NK-92 (cell line): ENCODE data around the gene GPHB5.
"Not testable (repeated sequence)": the region's sequence is repeated elsewhere in the genome, so short reads cannot be mapped to it uniquely, and the experiment has no call there.

Experiments
- DNase-seq: peaks from one replicate; lab custom pipeline; 2025; ENCODE audit not compliant: unreplicated experiment; lab: John Stamatoyannopoulos, UW

Gene GPHB5, protein sequence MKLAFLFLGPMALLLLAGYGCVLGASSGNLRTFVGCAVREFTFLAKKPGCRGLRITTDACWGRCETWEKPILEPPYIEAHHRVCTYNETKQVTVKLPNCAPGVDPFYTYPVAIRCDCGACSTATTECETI

DNA sequence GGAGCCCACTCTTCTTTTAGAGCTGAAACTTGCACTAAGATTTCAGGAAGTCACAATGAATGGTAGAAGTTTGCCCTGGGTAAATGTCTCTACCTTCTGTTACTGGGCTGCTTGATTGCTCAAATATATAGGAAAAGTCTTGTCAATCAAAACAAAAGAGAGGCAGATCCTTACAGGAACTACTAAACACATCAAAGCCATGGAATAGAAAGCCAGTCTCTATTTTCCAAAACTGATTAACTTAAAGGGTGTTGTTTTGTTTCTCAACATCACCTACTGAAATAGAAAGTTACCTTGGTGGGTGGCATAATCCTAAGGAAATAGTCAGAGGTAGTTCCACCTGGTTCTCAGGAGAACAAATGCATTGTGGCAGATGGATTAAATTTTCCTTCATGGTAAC lies at the start of gene GPHB5:
GPHB5 (minus strand) TSS at position 101 of the 400 bp plus-strand sequence. CDS start 1,086 bp downstream, outside the sequence.
- no peak for DNase-seq

DNA sequence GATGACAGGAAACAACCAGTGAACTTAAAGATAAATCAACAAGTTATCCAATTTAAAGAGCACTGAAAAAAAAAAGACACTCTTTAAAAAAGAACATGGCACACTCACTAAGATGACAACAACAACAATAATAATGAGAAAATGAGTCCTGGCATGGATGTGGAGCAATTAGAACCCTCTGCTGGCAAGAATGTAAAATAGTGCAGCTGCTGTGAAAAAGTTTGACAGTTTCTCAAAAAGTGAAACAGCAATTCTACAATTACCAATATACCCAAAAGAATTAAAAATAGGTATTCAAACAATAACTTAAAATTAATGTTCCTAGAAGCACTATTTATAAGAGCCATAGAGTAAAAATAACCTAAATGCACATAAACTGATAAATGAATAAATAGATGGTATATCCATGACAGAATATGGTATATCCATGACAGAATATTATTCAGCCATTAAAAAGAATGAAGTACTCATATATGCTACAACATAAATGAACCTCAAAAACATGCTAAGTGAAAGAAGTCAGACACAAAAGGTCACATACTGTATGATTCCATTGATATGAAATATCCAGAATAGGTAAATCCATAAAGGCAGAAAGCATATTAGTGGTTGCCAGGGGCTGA lies 49.1 kb upstream of the GPHB5 start:
- no peak for DNase-seq

DNA sequence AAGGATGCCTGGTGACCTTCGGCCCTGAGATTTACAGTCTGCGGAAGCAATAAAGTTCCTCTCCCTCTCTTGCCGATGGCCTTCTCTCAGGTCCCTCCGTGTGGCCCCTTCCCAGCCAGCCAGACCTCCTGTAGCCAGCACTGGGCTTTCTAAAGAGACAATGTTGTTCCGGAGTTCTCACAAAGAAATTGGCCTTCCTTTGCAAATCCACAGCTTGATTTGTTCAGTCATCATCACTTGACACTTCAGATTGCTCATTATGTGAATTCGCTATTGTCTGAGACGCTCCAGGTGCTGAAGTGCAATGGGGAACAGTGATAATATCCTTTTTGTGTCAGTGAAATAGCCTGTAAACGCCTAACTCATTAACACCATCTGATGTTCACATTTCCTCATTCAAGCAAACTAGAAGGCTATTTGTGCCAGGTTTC lies 43.7 kb upstream of the GPHB5 start:
- DNase-seq = no peak

DNA sequence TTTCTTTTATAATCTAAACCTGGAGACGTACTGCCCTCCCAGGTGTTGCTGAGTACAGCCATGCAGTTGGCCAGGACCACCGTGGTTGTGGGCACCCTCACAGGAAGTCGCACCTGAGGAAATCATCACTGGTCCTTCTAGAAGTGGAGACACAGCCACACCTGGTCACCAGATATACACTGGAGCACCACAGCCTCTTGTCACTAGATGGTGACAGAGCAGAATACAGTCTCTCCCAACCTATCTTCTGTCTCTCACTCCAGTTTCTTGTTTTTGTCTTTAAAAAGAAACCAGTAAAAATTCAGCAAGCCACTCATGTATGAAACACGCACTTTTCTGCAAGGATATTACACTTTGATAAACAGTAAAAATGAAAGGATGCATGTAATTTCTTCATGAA lies 43.1 kb upstream of the GPHB5 start:
- no peak for DNase-seq

DNA sequence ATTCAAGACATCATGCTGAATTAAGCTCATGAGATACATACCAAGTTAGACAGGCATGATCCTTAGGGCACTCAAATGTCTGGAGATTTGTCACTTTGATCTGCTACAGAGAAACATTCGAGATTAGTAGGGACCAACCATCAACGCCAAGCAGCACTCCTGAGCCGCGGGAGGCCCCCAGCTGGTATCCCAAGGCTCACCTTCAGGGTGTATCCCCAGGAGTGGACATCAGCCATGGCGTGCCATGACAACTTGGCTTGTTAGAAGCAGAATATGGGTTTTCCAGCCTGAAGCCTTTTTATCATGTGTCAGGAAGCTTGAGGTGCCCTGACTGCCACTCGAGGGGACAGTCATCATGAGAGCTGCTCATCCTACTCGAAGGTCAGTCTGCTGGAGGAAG lies 39.1 kb upstream of the GPHB5 start:
- DNase-seq = no peak

DNA sequence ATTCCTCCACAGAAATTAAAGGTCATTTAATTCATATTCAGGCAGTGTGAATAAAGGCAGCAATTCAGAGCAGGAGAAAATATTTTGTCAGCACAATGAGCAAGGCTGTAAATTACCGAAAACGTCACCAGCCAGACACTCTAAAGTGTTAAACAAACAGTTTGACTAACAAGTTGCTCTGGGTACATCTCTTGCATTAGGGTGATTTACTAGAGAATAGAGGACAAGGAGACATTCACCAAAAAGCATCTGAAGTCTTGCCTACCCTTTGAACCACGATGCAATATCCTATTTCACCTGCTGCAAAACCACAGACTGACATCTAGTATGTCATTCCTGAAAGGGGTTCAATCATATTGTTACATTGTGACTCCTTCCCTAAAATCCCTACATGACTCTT lies 27.1 kb upstream of the GPHB5 start:
- no peak for DNase-seq

DNA sequence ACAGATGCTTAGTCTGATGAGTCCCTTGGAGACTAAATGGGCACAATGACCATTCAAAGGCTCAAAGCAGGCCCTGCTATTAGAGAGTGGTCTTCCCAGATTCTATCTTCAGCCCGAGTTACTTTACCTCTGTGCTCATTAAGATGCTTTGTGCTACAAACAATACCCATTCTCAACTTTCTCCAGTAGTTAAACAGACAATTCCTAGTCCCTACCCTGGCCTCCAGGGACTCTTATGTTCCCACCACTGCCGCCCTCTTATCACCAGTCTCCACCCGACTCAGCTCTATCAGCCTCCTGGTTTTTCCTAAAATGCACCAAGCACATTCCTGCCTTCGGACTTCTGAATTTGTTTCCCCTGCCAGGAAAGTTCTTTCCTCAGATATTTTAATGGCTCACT lies 25.6 kb upstream of the GPHB5 start:
- DNase-seq = no peak

DNA sequence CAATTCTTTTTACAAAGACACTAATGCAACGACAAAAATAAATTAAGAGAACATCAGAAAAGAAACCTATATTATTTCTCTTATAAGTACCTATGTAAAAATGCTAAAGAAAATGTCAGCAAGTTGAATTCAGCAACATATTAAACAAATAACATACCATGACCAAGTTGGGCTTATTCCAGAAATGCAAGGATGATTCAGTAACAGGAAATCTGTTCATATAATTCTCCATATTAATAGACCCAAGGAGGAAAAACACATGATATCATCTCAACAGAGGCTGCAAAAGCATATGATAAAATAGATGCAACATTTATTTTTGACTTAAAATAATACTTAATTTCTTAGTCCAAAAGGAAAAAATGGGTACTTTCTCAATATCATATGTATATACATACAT lies 25.1 kb upstream of the GPHB5 start:
- no peak for DNase-seq

DNA sequence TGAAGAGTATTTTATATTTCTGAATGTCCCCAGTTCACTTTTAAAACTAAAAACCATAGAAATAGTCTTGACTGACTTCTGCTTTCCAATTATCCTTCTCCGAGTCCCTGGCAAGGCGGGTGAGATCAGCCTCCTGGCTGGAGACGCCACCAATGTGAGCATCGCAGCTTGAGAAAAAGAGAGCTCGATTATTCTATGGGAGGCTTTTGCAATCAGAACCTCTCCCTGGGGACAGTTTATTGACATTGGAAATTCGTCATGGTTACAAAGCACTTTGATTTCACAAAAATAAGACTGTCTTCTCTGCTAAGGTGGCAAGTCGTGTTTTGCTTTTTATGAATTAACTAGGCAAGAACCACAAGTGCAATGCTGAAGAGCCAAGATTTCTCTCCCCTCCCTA lies 23.6 kb upstream of the GPHB5 start:
- DNase-seq = no peak

DNA sequence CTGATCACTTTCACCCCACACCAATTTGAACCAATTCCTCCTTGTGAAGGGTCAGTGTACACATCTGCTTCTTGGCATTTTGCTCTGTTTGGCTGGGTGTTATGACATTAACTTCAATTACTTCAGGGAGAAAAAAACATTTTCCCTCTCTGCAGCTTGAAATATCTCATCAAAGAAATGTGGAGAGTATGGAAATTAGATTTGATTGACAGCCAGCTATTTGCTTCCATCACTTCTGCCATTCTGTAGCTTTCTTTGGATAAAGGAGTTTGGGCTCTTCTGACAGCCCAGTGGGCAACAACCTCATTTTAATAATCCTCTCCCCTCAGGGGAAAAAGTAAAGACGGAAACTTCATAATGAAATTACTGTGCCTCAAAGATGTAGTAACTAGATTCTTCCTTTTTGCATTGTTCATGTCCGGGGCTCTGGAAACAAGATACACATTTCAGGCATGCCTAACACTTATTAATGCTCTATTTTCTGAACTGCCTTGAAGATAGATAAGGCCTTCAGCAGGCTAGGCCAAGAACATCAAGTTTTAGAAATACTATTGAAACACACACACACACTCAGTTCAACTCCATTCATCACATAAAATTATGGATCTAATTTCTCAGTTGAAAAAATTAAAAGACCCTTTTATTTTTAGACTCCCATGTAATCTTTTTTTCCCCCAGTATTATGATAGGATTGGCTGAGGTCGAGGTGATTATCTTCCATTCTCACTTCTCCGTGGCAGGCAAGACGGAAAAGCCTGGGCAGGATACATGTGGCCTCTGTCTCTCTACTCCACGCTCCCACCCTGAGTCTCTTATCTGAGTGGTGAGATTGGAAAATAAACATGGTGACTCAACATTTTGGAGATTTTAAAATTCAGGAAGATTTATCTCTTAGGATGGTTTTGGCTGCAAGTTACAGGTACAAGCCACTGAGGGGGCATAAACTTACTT lies 10.3 kb upstream of the GPHB5 start:
- no peak for DNase-seq

DNA sequence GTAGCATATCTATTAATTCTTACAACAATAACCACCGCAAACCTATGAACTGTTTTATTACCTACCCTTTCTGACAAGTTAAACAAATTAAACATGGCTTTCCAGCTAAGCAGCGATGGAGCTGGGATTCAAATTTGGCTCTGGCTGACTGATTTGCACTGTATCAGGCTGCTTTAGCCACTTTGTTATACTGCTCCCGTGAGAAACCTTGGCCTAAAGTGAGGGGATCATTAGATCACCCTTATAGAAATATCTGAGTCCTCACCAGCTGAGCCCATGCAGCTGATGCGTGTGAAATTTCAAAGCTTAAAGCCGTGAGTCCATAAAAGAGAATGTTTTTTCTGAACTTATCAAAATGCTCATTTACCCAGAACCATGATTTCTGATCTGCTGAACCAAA lies 8.1 kb upstream of the GPHB5 start:
- no peak for DNase-seq

DNA sequence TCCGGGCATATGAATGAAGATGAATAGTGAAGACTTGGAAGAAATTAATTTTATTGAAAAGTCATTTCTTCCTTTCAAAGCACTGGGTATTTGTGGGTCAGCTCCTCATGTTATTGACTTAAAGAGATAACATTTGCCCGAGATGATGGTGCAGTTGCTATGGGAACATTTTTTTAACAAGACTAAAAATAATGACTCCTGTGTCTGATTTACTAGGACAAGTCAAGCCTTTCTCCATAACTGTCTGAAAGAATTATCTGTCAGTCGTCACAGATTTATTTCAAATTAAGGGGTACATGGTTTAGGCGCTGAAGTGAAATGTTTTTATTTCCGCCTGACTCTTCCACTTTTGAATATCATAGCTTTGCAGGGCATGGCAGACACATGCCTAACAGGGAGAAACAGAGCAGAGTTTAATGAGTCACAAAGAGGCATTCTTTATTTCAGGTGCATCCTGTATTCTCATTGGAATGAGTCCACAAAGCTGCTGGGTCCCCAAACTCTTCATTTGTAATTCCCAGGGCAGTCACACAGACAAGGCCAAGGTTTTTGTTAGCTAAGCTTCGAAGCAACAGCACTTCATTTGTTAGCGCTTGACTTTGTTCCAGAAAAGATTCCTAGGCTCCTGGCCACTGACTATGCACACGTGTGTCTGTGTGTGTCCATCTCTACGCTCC lies 4.3 kb upstream of the GPHB5 start:
- no peak for DNase-seq

DNA sequence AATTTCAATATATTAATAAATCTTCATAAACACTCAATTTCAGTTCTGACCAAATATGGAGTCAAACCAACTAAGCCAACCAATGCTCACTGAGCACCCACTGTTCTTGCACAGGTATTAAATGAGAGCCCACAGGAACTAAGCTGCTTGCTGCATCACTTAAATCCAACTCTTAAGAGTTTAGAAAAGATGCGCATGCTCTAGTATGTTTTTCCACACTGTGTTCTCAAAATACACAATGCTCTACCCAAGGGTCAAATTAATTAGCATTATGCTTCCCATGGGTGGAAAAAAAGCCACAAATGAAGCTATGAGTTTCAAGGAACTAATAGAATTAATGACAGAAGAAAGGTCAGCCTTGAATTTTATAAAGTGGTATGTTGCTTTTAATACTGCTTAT lies 3.7 kb upstream of the GPHB5 start:
- no peak for DNase-seq

DNA sequence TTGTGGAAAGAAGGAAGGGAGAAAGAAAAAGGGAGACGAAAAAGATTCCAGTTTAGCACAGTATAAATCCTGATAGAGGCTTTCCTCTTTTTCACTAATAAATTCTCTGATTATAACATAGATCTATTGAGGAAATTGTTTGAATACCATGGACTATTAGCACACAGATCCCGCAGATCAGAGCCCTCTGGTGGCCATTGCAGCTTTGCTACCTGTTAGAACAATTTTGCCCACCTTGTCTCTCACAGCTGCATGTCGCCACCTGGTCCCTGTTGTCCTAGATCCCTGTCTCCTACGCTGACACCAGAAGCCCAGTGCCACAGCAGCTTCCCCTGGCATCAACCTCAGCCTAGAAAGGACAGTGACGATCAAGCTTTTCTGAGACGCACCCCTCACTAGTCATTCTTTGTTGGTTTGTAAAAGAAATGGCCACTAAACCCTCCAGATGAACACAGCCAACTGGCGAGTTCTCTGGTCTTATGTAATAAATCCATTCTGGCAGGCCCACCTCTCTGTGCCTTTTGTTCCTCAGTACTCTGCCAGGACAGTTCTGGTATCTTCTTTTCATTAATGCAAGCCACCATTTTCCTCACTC lies 9.9 kb downstream of the GPHB5 start:
- DNase-seq = no peak

DNA sequence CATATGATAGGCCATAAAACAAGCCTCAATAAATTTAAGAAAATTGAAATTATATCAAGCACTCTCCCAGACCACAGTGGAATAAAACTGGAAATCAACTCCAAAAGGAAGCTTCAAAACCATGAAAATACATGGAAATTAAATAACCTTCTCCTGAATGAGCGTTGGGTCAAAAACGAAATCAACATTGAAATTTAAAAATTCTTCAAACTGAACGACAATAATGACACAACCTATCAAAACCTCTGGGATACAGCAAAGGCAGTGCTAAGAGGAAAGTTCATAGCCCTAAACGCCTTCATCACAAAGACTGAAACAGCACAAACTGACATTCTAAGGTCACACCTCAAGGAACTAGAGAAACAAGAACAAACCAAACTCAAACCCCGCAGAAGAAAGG lies 14.3 kb downstream of the GPHB5 start:
- not testable (repeated sequence) for DNase-seq

DNA sequence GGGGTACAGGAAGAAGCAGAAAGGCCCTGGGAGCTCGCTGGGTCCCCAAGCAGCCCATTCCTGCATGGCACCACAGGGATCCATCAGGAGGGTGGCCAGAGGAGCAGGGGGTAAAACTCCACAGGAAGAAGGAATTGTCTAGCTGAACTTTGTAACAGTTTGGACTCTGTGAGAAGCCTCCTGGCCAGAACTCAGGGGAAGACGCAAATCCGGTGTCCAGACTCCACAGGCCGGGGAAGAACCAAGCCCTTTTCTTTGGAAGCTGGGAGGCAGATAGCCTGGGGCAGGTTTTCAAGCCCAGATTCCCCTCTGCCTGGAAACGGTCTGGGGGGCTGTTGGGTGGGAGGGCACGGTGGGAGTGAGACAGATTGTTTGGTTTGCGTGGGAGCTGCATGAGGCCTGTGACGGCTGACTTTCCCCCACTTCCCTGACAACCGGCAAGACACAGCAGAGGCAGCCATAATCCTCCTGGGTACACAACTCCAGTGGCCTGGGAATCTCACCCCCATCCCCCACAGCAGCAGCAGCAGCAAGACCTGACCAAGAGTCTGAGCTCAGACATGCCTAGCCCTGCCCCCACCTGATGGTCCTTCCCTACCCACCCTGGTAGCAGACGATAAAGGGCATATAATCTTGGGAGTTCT lies 16.7 kb downstream of the GPHB5 start:
- DNase-seq = no peak

DNA sequence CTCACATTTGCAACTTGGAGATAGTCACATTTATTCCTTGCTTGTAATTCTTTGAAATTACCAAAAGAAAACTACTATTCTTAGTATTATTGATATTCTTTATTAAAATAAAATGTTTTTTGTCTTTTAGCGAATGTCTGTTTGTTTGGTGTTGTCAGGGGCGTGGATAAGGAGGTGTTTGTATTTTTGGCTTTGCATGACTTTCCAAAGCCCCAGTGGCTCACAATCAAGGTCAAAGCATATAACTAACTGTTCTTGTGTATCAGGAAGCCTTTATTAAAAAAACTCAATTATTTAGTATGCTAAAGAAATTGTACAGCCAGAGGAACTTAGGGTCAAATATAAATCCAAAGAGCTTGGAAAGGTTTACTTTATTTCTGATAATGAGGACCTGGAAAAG lies 17.9 kb downstream of the GPHB5 start:
- no peak for DNase-seq

DNA sequence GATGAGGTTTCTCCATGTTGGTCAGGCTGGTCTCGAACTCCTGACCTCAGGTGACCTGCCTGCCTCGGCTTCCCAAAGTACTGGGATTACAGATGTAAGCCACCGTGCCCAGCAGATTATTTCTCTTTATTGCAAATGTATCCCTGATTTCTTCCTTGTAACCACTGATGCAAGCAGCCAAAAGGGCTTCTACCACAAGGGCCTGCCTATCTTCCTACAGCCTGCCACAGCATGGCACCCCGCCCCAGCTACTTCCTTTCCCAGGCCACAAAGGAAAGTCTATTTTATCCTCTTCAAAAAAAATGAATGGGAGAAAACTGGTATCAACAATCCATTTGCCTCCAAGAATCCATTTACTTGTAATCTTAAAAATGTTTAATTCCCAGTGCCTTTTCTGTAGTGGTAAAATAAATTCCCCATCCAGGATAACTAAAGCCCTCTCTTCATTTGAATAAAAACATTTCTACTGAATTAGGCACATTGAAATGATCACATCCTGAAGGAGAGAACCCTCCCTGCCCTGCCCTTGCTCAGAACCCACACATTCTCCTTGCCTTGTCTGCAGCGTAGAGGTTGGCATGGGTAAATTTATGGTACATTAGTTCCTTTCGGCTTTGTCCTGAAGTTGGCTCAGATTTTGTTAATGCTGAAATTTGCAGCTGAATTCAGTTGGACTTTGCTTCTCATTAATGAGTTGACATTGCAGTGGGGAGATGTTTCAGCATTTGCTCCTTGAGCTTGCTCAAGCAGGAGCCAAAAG lies 19.2 kb downstream of the GPHB5 start:
- no peak for DNase-seq

DNA sequence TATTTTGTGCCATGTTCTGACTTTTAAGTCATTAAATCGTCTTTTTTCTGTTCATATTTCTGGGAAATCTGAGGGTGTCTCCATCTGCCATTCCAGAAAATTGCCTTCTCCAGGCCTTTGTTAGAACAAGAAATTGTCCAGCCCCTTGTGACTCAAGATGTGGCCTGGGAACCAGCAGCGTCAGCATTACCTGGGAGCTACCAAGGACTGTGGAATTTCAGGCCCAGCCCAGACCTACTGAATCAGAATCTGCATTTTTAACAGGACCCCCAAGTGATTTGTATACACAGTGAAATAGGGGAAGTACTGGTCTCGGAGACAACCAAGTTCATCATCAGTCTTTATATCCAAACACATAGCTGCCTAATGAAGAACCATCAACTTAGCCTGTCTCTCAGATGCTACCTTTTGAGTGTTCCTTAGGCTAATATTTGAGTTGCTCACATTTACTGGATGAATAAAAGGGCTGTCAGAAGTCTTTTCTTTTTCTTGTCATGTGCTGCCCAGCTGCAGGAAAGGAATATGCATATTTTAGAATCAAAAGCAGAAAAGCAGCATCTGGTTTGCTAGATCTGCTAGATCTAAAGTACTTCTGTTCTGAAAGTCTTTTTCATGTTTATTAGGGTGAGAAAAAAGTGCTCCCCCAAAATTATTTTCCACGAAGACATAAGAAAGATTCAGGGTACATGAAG lies 21.2 kb downstream of the GPHB5 start:
- no peak for DNase-seq
